Fibroblast of peridontal ligament (primary cell): ENCODE results near the gene ZDHHC11.

ENCODE experiments used
- DNase-seq: peaks from one replicate; pipeline ENCODE4 v3.0.0-alpha.2; 2010; ENCODE audit errors: extremely low read depth

Gene ZDHHC11

DNA sequence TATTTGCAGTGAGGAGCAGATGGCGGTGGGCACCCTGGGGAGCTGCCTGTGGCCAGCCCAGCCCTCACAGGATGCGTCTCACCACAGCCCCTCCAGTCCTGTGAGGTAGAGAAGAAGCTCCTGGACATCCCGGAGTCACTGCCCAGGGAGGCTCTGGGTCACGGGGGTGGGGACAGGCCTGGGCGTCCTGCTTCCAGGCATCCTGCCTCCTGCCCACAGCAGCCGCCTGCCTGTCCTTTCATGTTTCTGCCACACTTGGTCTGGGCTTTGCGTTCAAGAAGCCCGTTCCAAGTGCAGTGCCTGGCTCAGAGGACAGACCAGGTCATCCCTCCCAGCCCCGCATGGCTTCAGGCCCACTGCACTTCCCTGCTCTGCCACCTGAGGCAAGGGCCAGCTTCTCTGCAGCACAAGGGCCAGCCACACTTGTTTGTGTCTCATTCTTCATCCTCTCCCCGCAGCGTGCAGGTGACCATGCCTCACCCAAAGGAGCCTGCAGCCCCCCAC lies 104.5 kb downstream of the ZDHHC11 start:
- DNase-seq = no peak
